Karpas-422 (cell line): ENCODE measurements around the gene KDF1. TPM values are rescaled to one million over a fixed set of nuclear protein-coding genes. Genes with fewer than 3 reads are reported as not detected.

ENCODE experiments used
- DNase-seq: peaks from one replicate; pipeline ENCODE4 v3.0.0-alpha.2; 2015
- H2AFZ ChIP-seq: fragments of 200-600 bp; sonication (generic); 2 replicates; pipeline ENCODE4 v1.6.1; 2014; ENCODE audit warnings: antibody characterized with exemption, low read length, mixed read lengths
- H3K27ac ChIP-seq: fragments of 200-600 bp; sonication (generic); 2 replicates; pipeline ENCODE4 v1.5.1; 2014; ENCODE audit warnings: mild to moderate bottlenecking, low read length, moderate library complexity
- H3K27me3 ChIP-seq: fragments of 200-600 bp; sonication (generic); 2 replicates; pipeline ENCODE4 v1.6.1; 2014; ENCODE audit warnings: low read length, mixed read lengths
- H3K36me3 ChIP-seq: fragments of 200-600 bp; sonication (generic); 2 replicates; pipeline ENCODE4 v1.6.1; 2014; ENCODE audit warnings: low read length, mixed read lengths; ENCODE audit not compliant: insufficient read depth
- H3K4me1 ChIP-seq: fragments of 200-600 bp; sonication (generic); 2 replicates; pipeline ENCODE4 v1.6.1; 2014; ENCODE audit warnings: mild to moderate bottlenecking, low read length, mixed read lengths
- H3K4me2 ChIP-seq: fragments of 200-600 bp; sonication (generic); 2 replicates; pipeline ENCODE4 v1.6.1; 2014; ENCODE audit warnings: low read length, low read depth, mild to moderate bottlenecking; ENCODE audit not compliant: poor library complexity, severe bottlenecking
- H3K4me3 ChIP-seq: fragments of 200-600 bp; sonication (generic); 2 replicates; pipeline ENCODE4 v1.5.1; 2014; ENCODE audit warnings: mild to moderate bottlenecking, antibody characterized with exemption, low read length, mixed read lengths
- H3K79me2 ChIP-seq: fragments of 200-600 bp; sonication (generic); 2 replicates; pipeline ENCODE4 v1.6.1; 2014; ENCODE audit warnings: mild to moderate bottlenecking, low read length, mixed read lengths
- H3K9ac ChIP-seq: fragments of 200-600 bp; sonication (generic); 2 replicates; pipeline ENCODE4 v1.6.0; 2014; ENCODE audit warnings: low read length
- H3K9me2 ChIP-seq: fragments of 200-600 bp; sonication (generic), shearing (Covaris generic); replicated peaks from 2 replicates; pipeline ENCODE4 v1.6.0; 2014; ENCODE audit warnings: mild to moderate bottlenecking, low read length, moderate library complexity; ENCODE audit not compliant: insufficient read depth
- H3K9me3 ChIP-seq: fragments of 300-700, 200-600 bp; sonication (generic); 2 replicates; pipeline ENCODE4 v1.6.1; 2014; ENCODE audit warnings: low read length, mixed read lengths
- H4K20me1 ChIP-seq: fragments of 200-600 bp; sonication (generic); 2 replicates; pipeline ENCODE4 v1.6.1; 2014; ENCODE audit warnings: mild to moderate bottlenecking, antibody characterized with exemption, low read length, low read depth; ENCODE audit not compliant: insufficient read depth
- total RNA-seq: library from RNA; depleted of rRNA; stranded (reverse); fragments of >200 nt; shearing (Covaris generic); gene quantifications from 2 replicates; pipeline ENCODE4 v1.2.3, GENCODE V29; 2014; ENCODE audit warnings: low replicate concordance

KDF1 gene
- total RNA-seq, 1 experiment from 2014 or later = not detected

- H3K9me3 ChIP-seq = no peaks in the 10 kb centered on the region
- H3K4me3 ChIP-seq = no peak overlapping the region
- no peaks in the 10 kb centered on the region for H3K9me2 ChIP-seq
- H3K27me3 ChIP-seq = no peaks in the 10 kb centered on the region
- no peaks in the 10 kb centered on the region for H4K20me1 ChIP-seq
- no peaks in the 10 kb centered on the region for H3K36me3 ChIP-seq
- H3K4me1 ChIP-seq = no peaks in the 10 kb centered on the region
- no peak overlapping the region for H3K4me2 ChIP-seq
- no peak overlapping the region for H3K9ac ChIP-seq
- DNase-seq = no peak
- no peak overlapping the region for H3K27ac ChIP-seq
- no peaks in the 10 kb centered on the region for H3K79me2 ChIP-seq
- no peak overlapping the region for H2AFZ ChIP-seq
Observed at GRCh38 chr1:26970810-26971209, 10.5 kb upstream of the KDF1 start.

GRCh38 chr1:26965628-26966027 is 5.4 kb upstream of the KDF1 start:
- DNase-seq = no peak
- H2AFZ ChIP-seq = no peak overlapping the region
- no peaks in the 10 kb centered on the region for H3K27me3 ChIP-seq
- H3K4me2 ChIP-seq = no peak overlapping the region
- H3K4me1 ChIP-seq = no peaks in the 10 kb centered on the region
- no peaks in the 10 kb centered on the region for H3K9me2 ChIP-seq
- no peak overlapping the region for H3K27ac ChIP-seq
- no peaks in the 10 kb centered on the region for H3K79me2 ChIP-seq
- no peaks in the 10 kb centered on the region for H4K20me1 ChIP-seq
- no peaks in the 10 kb centered on the region for H3K9me3 ChIP-seq
- no peaks in the 10 kb centered on the region for H3K36me3 ChIP-seq
- H3K4me3 ChIP-seq = no peak overlapping the region
- H3K9ac ChIP-seq = no peak overlapping the region

- no peak overlapping the region for H2AFZ ChIP-seq
- no peak for DNase-seq
- H3K27me3 ChIP-seq = no peaks in the 10 kb centered on the region
- H3K4me3 ChIP-seq = no peak overlapping the region
- no peaks in the 10 kb centered on the region for H3K79me2 ChIP-seq
- H3K9ac ChIP-seq = no peak overlapping the region
- H3K9me3 ChIP-seq = no peaks in the 10 kb centered on the region
- no peaks in the 10 kb centered on the region for H3K36me3 ChIP-seq
- H4K20me1 ChIP-seq = no peaks in the 10 kb centered on the region
- H3K4me2 ChIP-seq = no peak overlapping the region
- H3K27ac ChIP-seq = no peak overlapping the region
- no peaks in the 10 kb centered on the region for H3K4me1 ChIP-seq
- no peaks in the 10 kb centered on the region for H3K9me2 ChIP-seq
Observed at GRCh38 chr1:26965213-26965612, 4.9 kb upstream of the KDF1 start.

- Histone ChIP-seq H3K4me2 (no peak overlapping the region), H3K9me3 (no peaks in the 10 kb centered on the region)
Observed at GRCh38 chr1:26961826-26962225, 1.6 kb upstream of the KDF1 start.

GRCh38 chr1:26960625-26960966 is 328 bp upstream of the KDF1 start:
- no peak overlapping the region for H2AFZ ChIP-seq
- no peaks in the 10 kb centered on the region for H3K27me3 ChIP-seq
- no peaks in the 10 kb centered on the region for H3K36me3 ChIP-seq
- no peaks in the 10 kb centered on the region for H3K9me2 ChIP-seq
- no peaks in the 10 kb centered on the region for H3K79me2 ChIP-seq
- H4K20me1 ChIP-seq = no peaks in the 10 kb centered on the region
- H3K4me1 ChIP-seq = no peaks in the 10 kb centered on the region
- H3K9me3 ChIP-seq = no peaks in the 10 kb centered on the region
- no peak overlapping the region for H3K4me3 ChIP-seq
- DNase-seq = no peak
- no peak overlapping the region for H3K9ac ChIP-seq
- no peak overlapping the region for H3K4me2 ChIP-seq
- no peak overlapping the region for H3K27ac ChIP-seq

More at GRCh38 chr1:26961826-26962225, 1.6 kb upstream of the KDF1 start:
- Histone ChIP-seq H3K27me3 (no peaks in the 10 kb centered on the region), H3K79me2 (no peaks in the 10 kb centered on the region), H3K9ac (no peak overlapping the region), H3K27ac (no peak overlapping the region), H3K9me2 (no peaks in the 10 kb centered on the region), H2AFZ (no peak overlapping the region), H3K4me1 (no peaks in the 10 kb centered on the region), H3K4me3 (no peak overlapping the region), H3K36me3 (no peaks in the 10 kb centered on the region), H4K20me1 (no peaks in the 10 kb centered on the region)
- no peak for DNase-seq

GRCh38 chr1:26959270-26959669 is 998 bp downstream of the KDF1 start:
- H3K27me3 ChIP-seq = no peaks in the 10 kb centered on the region
- no peaks in the 10 kb centered on the region for H3K9me3 ChIP-seq
- H4K20me1 ChIP-seq = no peaks in the 10 kb centered on the region
- H3K27ac ChIP-seq = no peak overlapping the region
- no peaks in the 10 kb centered on the region for H3K9me2 ChIP-seq
- no peak overlapping the region for H3K4me2 ChIP-seq
- no peaks in the 10 kb centered on the region for H3K79me2 ChIP-seq
- no peaks in the 10 kb centered on the region for H3K4me1 ChIP-seq
- no peak for DNase-seq
- no peak overlapping the region for H2AFZ ChIP-seq
- H3K9ac ChIP-seq = no peak overlapping the region
- no peaks in the 10 kb centered on the region for H3K36me3 ChIP-seq
- H3K4me3 ChIP-seq = no peak overlapping the region

- Histone ChIP-seq H3K4me3 (no peak overlapping the region), H3K4me2 (no peak overlapping the region), H3K9me3 (no peaks in the 10 kb centered on the region), H3K27me3 (no peaks in the 10 kb centered on the region), H3K9me2 (no peaks in the 10 kb centered on the region), H2AFZ (no peak overlapping the region), H3K4me1 (no peaks in the 10 kb centered on the region), H4K20me1 (no peaks in the 10 kb centered on the region), H3K27ac (no peak overlapping the region), H3K36me3 (no peaks in the 10 kb centered on the region), H3K9ac (no peak overlapping the region), H3K79me2 (no peaks in the 10 kb centered on the region)
- no peak for DNase-seq
Observed at GRCh38 chr1:26957306-26957705, 3.0 kb downstream of the KDF1 start.

- Histone ChIP-seq H3K27ac (no peak overlapping the region), H4K20me1 (no peaks in the 10 kb centered on the region), H2AFZ (no peak overlapping the region), H3K4me3 (no peak overlapping the region), H3K27me3 (no peaks in the 10 kb centered on the region), H3K4me2 (no peak overlapping the region), H3K9ac (no peak overlapping the region), H3K4me1 (no peaks in the 10 kb centered on the region), H3K36me3 (no peaks in the 10 kb centered on the region), H3K9me3 (no peaks in the 10 kb centered on the region), H3K79me2 (no peaks in the 10 kb centered on the region), H3K9me2 (no peaks in the 10 kb centered on the region)
- DNase-seq = no peak
Observed at GRCh38 chr1:26956321-26956720, 3.9 kb downstream of the KDF1 start.

- H3K36me3 ChIP-seq = no peaks in the 10 kb centered on the region
Observed at GRCh38 chr1:26953374-26953773, 6.9 kb downstream of the KDF1 start.

More at GRCh38 chr1:26953374-26953773, 6.9 kb downstream of the KDF1 start:
- H3K9me2 ChIP-seq = no peaks in the 10 kb centered on the region
- H2AFZ ChIP-seq = no peak overlapping the region
- no peak overlapping the region for H3K9ac ChIP-seq
- no peaks in the 10 kb centered on the region for H3K9me3 ChIP-seq
- H3K4me1 ChIP-seq = peaks cover 21% of the 10 kb centered on the region
- no peak overlapping the region for H3K4me2 ChIP-seq
- H3K79me2 ChIP-seq = no peaks in the 10 kb centered on the region
- no peak overlapping the region for H3K27ac ChIP-seq
- H3K27me3 ChIP-seq = no peaks in the 10 kb centered on the region
- DNase-seq = no peak
- H4K20me1 ChIP-seq = no peaks in the 10 kb centered on the region
- no peak overlapping the region for H3K4me3 ChIP-seq
